GDM1 (cell line): Measurements from ENCODE around the gene C5orf63.
A peak's percentile ranks its signal among the peaks of the same experiment; 100 is the strongest.
"Not testable (repeated sequence)": the region's sequence is repeated elsewhere in the genome, so short reads cannot be mapped to it uniquely, and the experiment has no call there.

ENCODE experiments used
- DNase-seq: peaks from one replicate; lab custom pipeline; 2025; lab: John Stamatoyannopoulos, UW

The C5orf63 gene

GRCh38 chr5:127031147-127031862 is 42.0 kb downstream of the C5orf63 start:
- no peak for DNase-seq

DNA sequence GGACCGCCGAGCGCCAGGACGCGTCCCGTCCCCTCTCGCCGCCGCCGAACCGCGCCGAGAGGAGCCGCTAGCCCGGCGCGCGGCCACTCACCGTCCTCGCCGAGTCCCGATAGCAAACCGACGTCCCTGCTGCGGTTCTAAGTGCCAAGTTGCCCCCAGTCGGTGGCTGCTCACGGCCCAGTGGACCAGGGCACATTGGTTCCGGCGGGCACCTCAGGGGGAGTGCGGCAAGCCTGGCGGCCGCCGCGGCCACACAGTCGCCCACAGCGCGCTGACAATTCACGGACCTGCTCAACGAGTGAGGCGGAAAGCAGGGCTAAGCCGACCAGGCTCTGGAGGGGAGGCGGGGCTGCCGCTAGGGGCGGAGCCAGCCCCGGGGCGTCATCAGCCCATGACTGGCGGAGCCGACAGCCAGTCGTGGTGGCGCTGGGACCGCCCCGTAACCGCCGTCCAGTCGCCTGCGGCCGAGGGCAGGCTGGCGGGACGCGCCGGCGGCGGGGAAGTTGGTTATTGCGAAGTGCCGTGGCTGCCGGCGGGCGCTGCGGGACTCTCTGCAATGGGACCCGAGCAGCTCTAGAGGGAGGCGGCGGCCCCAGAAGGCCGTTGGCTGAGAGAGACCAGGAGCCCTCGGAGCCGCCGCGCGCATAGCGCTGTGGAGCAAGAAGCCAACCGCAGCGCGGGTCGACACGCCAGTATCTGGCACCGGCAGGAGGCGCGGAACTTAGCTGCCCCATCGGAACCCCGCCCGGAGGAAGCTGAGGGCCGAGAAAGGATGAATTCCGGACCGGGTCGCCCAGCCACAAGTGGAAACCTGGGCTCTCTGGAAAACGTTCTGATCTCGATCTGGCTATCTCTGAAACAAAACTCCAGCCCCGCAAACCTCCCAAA is 42.8 kb downstream of the C5orf63 start, which contains the start of gene MARCHF3:
Gene MARCHF3 (minus strand): TSS at position 300 of the 888 bp plus-strand sequence. CDS start 112,387 bp downstream, outside the sequence.
- peak; percentile 95 for DNase-seq

GRCh38 chr5:127029581-127030258 is 43.6 kb downstream of the C5orf63 start:
- DNase-seq, result peak; percentile 37

GRCh38 chr5:127028822-127029457 is 44.4 kb downstream of the C5orf63 start:
- peak; percentile 43 for DNase-seq

- DNase-seq, result no peak
Observed at GRCh38 chr5:127027539-127027938, 45.8 kb downstream of the C5orf63 start.

- no peak for DNase-seq
Observed at GRCh38 chr5:127026166-127026565, 47.1 kb downstream of the C5orf63 start.

DNA sequence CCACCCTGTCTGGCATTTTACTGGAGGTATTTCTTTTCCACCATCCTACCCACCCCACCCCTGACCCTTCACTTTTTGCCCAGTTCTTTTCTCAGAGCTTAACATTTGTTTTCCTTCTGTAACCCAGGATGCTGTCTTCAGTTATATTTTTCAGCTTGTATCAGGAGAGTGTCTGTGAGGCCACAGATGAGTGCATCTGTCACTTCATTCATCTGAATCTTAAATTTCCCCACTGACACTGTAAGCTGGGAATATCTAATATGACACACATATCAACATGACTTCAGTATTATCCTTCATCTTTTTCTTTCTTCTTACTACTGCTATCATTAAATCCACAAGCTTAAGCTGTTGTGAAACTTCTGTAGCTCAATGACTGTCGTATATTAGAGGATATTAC is 47.8 kb downstream of the C5orf63 start:
- DNase-seq, result no peak

DNA sequence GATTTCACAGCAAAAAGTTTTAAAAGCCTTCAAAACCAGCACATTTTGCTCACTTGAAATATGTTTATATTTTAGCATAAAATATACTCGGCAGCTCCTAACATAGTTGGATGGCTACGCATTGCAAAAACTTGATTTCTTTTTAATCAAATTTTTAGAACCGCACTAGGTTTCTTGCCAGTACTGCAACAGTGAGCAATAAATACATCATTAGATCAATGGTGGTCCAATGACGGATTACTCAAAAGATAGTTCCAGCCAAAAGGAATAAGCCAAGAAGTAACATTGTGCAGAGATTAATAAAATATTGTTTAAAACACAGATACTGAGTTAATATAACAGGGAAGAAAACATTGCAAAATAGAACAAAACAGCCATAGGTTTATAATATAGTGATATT is 48.5 kb downstream of the C5orf63 start:
- DNase-seq, result no peak

- not testable (repeated sequence) for DNase-seq
Observed at GRCh38 chr5:127023552-127024191, 49.6 kb downstream of the C5orf63 start.

- DNase-seq, result no peak
Observed at GRCh38 chr5:127022846-127023245, 50.5 kb downstream of the C5orf63 start.

GRCh38 chr5:127019928-127020327 is 53.4 kb downstream of the C5orf63 start:
- no peak for DNase-seq

- DNase-seq, result not testable (repeated sequence)
Observed at GRCh38 chr5:127016722-127017121, 56.6 kb downstream of the C5orf63 start.

GRCh38 chr5:127015716-127016115 is 57.6 kb downstream of the C5orf63 start:
- no peak for DNase-seq

DNA sequence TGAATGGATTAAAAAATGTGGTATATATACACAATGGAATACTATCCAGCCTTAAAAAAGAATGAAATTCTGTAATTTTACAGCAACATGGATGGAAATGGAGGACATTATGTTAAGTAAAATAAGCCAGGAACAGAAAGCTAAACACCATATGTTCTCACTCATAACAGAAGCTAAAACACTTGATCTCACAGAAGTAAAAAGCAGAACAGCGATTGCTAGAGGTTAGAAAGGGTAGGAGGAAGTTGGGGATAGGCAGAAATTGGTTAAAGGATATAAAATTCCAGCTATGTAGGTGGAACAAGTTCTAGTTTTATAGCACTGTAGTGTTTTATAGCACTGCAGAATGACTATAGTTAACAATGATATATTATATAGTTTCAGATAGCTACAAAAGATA is 58.7 kb downstream of the C5orf63 start:
- no peak for DNase-seq

DNA sequence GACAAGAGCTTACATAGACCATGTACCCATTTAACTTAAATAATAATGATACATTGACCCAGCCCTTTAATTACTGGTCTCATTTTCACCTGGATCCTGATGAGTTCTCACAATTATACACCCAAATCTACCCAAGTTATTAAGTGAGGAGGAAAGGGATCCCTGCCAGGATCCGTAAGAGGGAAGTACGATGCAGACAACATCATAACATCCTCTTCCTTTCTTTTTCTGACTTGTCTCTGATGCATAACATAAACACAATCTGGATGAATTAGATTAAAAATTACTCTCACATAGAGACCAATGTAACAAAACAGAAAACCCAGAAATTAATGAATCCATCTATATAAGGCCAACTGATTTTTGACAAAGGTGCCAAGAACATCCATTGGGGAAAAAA is 59.9 kb downstream of the C5orf63 start:
- no peak for DNase-seq

GRCh38 chr5:127012916-127013315 is 60.4 kb downstream of the C5orf63 start:
- DNase-seq, result no peak

DNA sequence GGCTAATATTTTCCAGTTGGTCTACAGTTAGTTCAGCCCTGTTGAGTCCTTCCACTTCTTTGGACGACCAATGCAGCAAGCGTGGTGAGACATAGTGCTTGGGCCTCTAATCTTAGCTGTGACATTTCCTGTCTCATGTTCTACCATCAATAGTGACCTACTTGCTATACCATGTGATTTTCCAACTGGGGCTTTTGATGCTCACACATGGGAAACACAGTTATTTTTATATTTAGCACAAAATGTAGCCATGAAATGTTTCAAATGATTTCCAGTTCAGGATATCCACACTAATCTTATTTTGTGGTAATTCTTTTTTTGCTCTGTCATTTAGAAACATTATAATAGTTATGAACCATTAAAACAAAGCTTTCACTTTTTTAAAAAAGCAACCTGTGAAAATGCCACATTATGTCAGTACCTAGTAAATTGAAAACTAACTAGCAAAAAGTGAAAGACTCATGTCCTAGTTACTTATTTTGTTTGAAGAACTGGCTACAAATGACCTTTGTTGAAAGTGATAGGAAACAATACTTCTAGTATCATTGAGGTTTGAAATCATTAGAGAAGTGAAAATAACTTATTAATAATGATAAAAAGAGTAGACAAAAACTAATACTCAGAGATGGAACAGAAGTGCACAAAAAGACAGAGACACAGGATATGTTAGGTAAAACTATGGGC is 61.2 kb downstream of the C5orf63 start:
- DNase-seq, result no peak

- DNase-seq, result no peak
Observed at GRCh38 chr5:127011153-127011552, 62.1 kb downstream of the C5orf63 start.

GRCh38 chr5:127010362-127010761 is 62.9 kb downstream of the C5orf63 start:
- DNase-seq, result no peak

- DNase-seq, result no peak
Observed at GRCh38 chr5:127009784-127010183, 63.5 kb downstream of the C5orf63 start.
